AG09319 (cell line): ENCODE data around the gene BAHCC1.

Source experiments
- DNase-seq: peaks from one replicate; pipeline ENCODE4 v3.0.0-alpha.2; 2010; ENCODE audit warnings: low read depth; ENCODE audit errors: extremely low read depth
- CTCF ChIP-seq: IDR thresholded peaks from 2 replicates; pipeline ENCODE4 v1.5.1; 2011; ENCODE audit warnings: low read depth, mild to moderate bottlenecking, inconsistent platforms, low read length, moderate library complexity

BAHCC1 gene

DNA sequence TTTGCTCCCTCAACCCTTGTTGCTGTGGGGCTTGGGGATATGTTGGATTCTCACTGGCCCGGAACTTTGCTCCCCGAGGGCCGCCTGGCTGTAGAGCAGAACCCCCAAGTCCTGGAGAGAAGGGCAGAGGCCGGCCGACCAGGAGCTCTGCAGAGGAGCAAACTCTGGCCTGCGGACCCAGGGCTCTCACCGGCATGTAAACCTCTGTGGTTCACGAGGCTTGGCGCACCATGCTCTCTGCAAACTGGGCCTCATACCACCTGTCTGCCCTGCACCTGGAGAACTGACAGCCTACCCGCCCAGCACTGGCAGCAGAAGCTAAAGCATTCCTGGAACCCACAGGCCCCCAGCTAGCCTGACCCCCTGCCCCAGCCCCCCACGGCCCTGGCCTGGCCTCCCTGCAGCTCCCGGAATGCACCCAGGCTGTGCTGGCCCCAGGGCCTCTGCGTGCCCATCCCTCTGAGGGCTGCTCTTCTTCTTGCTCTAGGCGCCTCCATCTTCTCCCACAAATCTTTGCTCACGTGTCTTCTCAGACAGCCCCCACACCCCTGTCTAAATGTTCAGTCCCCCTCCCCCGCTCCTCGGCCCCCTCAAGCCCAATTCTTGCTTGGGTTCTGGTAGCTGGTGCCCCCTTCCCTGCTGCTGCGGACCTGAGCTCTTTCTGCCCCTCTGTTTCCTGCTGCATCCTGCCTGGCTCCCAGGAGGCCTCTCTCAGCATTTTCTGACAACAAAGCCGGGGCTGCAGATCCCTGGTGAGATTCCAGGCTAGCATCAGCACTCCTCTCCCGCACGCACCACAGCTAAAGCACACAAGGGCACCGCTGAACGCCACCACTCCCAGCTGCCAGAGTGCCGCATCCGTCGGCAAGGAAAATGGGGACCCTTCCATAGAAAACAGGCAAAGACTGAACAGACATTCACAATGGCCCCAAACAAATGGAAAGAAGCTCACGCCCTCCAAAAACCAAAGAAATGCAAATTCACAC, 94.0 kb downstream of the BAHCC1 start:
- DNase-seq = no peak
- no peak for TF ChIP-seq CTCF

GRCh38 chr17:81489998-81490992, 95.0 kb downstream of the BAHCC1 start:
- no peak for TF ChIP-seq CTCF
- no peak for DNase-seq

DNA sequence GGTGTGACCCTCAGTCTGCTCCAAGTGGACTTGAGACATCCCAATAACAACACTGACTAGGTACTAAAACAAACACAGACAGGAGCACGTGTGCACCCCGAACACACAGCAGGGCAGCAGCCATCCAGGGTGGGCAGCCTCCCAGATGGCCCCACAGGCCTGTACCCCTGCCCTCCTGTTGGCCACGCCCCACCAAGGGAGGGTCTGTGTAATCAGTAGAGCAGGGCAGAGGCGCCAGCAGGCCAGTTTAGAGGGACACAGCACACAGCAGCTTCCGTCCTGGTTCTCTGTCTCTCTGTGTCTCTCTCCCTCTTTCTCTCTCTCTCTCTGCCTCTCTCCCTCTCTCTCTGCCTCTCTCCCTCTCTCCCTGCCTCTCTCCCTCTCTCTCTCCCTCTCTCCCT, 95.9 kb downstream of the BAHCC1 start:
- DNase-seq = no peak
- no peak for TF ChIP-seq CTCF

DNA sequence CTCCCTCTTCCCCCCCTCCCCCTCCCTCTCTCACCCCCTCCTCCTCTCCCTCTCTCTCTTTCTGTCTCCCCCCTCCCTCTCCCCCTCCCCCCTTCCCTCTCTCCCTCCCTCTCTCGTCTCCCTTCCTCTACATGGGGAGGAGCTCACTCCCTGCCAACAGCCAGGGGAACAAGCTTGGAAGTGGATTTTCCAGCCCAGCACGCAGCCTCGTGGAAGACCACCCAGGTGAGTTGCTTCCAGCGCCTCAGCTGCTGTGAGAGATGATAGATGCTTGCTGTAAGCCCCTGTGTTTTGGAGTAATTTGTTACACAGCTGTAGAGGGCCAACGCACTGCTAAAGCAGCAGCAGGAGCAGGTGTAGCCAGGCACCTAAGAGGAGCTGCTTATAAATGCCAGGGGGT, 96.5 kb downstream of the BAHCC1 start:
- TF ChIP-seq CTCF = no peak
- DNase-seq = no peak

DNA sequence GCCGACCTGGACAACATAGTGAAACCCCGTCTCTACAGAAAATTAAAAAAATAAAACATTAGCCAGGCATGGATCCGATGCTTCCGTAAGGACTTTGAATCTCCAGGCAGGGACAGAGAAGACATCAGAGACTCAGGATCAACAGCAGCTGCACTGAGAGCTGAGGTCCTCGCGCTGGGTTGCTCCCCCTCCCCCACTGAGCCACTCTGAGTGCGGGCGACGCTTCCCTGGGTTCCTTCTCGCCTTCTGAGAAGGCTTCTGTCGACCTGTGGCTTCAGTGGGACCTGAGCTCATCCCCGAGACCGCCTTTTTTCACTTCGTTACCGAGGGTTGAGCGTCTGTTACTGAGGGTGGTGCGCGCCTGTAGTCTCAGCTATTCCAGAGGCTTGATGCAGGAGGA, 96.9 kb downstream of the BAHCC1 start:
- no peak for TF ChIP-seq CTCF
- DNase-seq = no peak

GRCh38 chr17:81492706-81493105, 97.4 kb downstream of the BAHCC1 start:
- DNase-seq = no peak
- TF ChIP-seq CTCF = no peak
